ENCODE measurements around the gene ADD3.

- TF ChIP-seq NFYB (IDR thresholded peaks at IDR 0.05; ENCODE audit: insufficient read depth, low read depth, low read length) = no peak
- no peak for TF ChIP-seq NBN (IDR thresholded peaks at IDR 0.05)
- no peak for TF ChIP-seq ESRRA (IDR thresholded peaks at IDR 0.05; ENCODE audit: low read length)
Observed at GRCh38 chr10:110160081-110160480, 152.3 kb downstream of the ADD3 start.

Data from GM12878 (cell line).